ENCODE measurements around the gene IL25.
"Not testable (repeated sequence)": the region's sequence is repeated elsewhere in the genome, so short reads cannot be mapped to it uniquely, and the experiment has no call there.

The IL25 gene

DNA sequence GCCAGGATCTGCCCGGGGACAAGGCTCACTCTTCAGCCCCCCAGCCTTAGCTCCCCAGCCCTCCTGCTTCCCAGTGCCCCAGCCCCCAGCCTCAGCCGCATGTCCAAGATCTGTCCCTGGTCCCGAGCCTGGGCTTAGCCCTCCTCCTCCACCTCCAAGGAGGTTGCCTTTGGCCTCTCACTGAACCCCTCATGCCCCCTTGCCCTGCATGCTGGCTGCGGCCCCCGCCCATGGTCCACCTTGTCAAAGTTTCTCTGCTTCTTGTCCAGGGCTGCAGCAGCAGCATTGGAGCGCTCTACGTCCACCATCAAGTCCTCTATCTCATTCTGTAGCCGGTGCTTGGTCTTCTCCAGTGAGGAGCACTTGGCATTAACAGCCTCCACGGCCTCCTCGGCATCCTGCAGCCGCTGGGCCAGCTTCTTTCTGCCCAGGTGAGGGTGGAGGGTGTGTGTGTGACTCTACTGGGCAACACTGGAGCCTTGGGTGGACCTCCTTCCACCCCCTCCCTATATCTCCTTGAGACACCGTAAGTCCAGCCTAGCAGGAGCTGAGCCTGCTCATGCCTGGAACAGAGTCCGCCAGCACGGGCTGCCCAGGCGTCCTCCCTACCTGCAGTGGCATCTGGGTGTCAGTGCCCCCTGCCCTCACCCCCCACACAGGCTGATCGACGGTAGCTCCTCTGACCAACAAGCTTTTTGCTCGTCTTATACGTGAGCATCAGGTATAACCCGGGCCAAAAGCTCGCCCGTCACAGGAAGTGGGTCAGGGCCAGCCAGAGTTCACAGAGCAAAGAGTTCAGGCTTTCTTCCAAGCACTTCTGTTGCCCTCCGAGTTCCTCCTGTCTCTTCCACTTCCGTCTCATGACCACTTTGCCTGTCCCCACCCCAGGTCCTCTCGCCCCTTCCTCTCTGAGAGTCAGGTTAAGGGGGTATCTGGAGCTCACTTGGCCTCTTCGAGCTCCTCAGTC lies 15.6 kb downstream of the IL25 start:
- TF ChIP-seq, protein P1, sequence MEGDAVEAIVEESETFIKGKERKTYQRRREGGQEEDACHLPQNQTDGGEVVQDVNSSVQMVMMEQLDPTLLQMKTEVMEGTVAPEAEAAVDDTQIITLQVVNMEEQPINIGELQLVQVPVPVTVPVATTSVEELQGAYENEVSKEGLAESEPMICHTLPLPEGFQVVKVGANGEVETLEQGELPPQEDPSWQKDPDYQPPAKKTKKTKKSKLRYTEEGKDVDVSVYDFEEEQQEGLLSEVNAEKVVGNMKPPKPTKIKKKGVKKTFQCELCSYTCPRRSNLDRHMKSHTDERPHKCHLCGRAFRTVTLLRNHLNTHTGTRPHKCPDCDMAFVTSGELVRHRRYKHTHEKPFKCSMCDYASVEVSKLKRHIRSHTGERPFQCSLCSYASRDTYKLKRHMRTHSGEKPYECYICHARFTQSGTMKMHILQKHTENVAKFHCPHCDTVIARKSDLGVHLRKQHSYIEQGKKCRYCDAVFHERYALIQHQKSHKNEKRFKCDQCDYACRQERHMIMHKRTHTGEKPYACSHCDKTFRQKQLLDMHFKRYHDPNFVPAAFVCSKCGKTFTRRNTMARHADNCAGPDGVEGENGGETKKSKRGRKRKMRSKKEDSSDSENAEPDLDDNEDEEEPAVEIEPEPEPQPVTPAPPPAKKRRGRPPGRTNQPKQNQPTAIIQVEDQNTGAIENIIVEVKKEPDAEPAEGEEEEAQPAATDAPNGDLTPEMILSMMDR (IDR thresholded peaks at IDR 0.05; ENCODE audit: low read depth, low read length, missing control alignments), result no peak

GRCh38 chr14:23388996-23389395 lies 16.4 kb downstream of the IL25 start:
- in situ Hi-C loops (cut with HindIII; ENCODE audit: low sequenced_read_pairs), result no loop called here
- H3K4me3 ChIP-seq (ENCODE audit: low read depth, low read length), result no peak overlapping the region
- DNase-seq (ENCODE audit: low read depth), result no peak
- TF ChIP-seq, protein P1 (IDR thresholded peaks at IDR 0.05; ENCODE audit: low read depth, low read length, missing control alignments), result no peak

More for the DNA sequence above, 15.6 kb downstream of the IL25 start:
- no peak for DNase-seq (ENCODE audit: low read depth)
- in situ Hi-C loops (cut with HindIII; ENCODE audit: low sequenced_read_pairs), result no loop called here
- no peak overlapping the region for H3K4me3 ChIP-seq (ENCODE audit: low read depth, low read length)

- TF ChIP-seq, protein P1 (IDR thresholded peaks at IDR 0.05; ENCODE audit: low read depth, low read length, missing control alignments), result no peak
- H3K4me3 ChIP-seq (ENCODE audit: low read depth, low read length), result no peak overlapping the region
- DNase-seq (ENCODE audit: low read depth), result no peak
- in situ Hi-C loops (cut with HindIII; ENCODE audit: low sequenced_read_pairs), result no loop called here
Measured at GRCh38 chr14:23389396-23389795, 16.8 kb downstream of the IL25 start.

GRCh38 chr14:23389871-23390270 lies 17.3 kb downstream of the IL25 start:
- DNase-seq (ENCODE audit: low read depth); in situ Hi-C loops (cut with HindIII; ENCODE audit: low sequenced_read_pairs); H3K4me3 ChIP-seq (ENCODE audit: low read depth, low read length): not testable (repeated sequence)

DNA sequence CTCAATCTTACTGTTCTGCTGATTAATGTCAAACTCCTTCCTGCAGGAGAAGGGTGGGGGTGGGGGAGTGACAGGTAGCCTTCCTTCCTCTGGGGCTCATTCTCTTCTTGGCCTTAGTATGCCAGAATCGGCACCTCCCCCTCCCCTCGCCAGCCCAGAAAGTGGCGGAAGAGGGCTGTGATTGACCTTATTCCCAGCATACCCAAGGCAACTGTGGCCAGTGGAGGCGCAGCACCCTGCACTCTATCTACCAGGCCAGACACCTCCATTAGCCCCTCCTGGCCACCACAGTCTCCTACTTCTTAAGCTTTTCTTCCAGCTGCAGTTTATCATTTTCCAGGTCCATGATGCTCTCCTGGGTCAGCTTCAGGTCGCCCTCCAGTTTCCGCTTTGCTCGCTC lies 20.0 kb downstream of the IL25 start:
- no peak for DNase-seq (ENCODE audit: low read depth)
- no peak overlapping the region for H3K4me3 ChIP-seq (ENCODE audit: low read depth, low read length)
- in situ Hi-C loops (cut with HindIII; ENCODE audit: low sequenced_read_pairs), result no loop called here
- TF ChIP-seq, protein P1 (IDR thresholded peaks at IDR 0.05; ENCODE audit: low read depth, low read length, missing control alignments), result no peak

DNA sequence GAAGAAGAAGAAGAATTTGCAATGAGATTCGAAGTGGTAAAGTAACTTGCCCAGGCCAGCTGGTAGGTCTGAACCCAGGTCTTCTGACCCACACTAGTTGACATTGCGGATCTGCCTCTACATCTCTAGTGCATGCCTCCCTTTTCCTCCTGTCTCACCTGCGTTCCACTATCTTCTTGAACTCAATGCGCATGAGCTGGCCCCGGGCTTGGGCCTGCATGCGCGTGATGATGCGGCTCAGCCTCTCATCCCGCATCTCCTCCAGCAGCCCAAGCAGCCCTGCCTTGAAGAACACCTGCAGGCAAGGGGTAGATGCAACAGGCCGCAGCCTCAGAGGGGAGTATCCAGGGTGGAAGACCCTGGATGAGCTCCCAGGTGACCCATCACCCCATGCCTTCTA lies 23.5 kb downstream of the IL25 start:
- H3K4me3 ChIP-seq (ENCODE audit: low read depth, low read length), result no peak overlapping the region
- TF ChIP-seq, protein P1 (IDR thresholded peaks at IDR 0.05; ENCODE audit: low read depth, low read length, missing control alignments), result no peak
- in situ Hi-C loops (cut with HindIII; ENCODE audit: low sequenced_read_pairs), result no loop called here
- DNase-seq (ENCODE audit: low read depth), result no peak

DNA sequence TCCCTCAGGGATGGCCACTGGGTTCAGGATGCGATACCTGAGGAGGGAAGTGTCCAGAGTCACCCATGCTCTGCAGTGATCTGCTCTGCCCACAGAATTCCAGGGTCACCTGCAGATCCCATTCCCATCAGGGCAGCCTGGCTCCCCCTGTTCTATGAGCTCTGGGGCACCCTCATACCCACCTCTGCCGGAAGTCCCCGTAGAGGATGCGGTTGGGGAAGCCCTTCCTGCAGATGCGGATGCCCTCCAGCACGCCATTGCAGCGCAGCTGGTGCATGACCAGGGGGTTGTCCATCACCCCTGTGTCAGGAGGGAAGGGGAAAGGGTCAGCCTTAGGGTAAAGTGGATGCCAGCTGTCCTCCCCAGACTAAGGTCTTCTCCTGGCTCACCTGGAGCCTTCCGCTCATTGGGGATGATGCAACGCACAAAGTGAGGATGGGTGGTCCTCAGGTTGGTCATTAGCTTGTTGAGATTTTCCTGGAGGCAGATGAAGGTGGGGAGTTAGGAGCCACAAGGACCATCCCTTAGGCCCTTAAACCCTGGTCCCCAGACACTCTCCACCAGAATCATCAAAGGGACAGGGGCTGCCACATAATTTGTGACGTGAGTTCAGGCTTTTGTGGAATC lies 24.3 kb downstream of the IL25 start:
- DNase-seq (ENCODE audit: low read depth), result no peak
- no peak overlapping the region for H3K4me3 ChIP-seq (ENCODE audit: low read depth, low read length)
- TF ChIP-seq, protein P1 (IDR thresholded peaks at IDR 0.05; ENCODE audit: low read depth, low read length, missing control alignments), result no peak
- in situ Hi-C loops (cut with HindIII; ENCODE audit: low sequenced_read_pairs), result no loop called here
